ENCODE data around the gene CHRNB1.

The CHRNB1 gene

DNA sequence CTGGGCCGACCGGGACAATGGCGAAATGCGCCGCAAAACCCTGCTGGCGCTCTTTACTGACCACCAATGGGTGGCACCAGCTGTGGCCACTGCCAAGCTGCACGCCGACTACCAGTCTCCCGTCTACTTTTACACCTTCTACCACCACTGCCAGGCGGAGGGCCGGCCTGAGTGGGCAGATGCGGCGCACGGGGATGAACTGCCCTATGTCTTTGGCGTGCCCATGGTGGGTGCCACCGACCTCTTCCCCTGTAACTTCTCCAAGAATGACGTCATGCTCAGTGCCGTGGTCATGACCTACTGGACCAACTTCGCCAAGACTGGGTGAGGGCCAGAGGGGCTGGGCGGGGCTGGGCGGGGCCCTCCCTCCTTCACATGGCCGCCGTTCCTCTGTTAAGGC, 29.1 kb upstream of the CHRNB1 start:
- DNase-seq = no peak

GRCh38 chr17:7416323-7416722, 28.5 kb upstream of the CHRNB1 start:
- DNase-seq = no peak

DNA sequence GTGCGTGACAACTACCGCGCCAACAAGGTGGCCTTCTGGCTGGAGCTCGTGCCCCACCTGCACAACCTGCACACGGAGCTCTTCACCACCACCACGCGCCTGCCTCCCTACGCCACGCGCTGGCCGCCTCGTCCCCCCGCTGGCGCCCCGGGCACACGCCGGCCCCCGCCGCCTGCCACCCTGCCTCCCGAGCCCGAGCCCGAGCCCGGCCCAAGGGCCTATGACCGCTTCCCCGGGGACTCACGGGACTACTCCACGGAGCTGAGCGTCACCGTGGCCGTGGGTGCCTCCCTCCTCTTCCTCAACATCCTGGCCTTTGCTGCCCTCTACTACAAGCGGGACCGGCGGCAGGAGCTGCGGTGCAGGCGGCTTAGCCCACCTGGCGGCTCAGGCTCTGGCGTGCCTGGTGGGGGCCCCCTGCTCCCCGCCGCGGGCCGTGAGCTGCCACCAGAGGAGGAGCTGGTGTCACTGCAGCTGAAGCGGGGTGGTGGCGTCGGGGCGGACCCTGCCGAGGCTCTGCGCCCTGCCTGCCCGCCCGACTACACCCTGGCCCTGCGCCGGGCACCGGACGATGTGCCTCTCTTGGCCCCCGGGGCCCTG, 27.7 kb upstream of the CHRNB1 start:
- no peak for DNase-seq

DNA sequence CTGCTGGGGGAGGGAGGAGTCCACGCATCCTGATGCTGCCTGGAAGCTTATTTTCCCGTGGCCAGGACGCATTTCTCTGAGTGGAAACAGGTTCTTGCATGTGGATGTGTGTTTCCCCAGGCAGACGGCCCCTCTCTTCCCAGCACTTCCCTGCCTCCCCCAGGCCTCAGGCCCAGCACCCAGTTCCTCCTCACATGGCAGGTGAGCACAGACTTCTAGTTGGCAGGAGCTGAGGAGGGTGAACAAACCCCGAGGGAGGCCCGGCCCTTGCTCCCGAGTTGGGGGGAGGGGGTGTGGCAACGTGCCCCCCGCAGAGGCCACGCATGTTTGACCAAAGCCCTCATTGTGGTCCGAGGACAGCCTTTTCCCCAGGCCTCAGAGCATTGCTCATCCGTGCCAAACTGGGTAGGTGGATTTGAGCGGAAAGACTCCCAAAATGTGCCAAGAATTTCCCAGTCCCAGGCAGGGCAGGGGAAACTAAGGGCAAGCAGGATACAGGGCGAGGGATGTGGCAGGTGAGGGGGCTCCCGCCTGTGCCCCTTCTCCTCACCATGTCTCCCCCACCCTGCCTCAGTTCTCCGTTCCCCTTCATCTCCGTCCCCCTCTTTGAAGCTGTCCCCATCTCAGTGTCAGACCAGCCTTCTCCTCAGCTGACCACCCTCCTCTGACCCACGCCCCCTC, 26.2 kb upstream of the CHRNB1 start:
- no peak for DNase-seq

GRCh38 chr17:7419819-7420610, 24.8 kb upstream of the CHRNB1 start, which contains the start of gene SPEM1:
SPEM1 (plus strand) TSS chr17:7420324; CDS start chr17:7420385, 61 bp downstream.
- DNase-seq = no peak

DNA sequence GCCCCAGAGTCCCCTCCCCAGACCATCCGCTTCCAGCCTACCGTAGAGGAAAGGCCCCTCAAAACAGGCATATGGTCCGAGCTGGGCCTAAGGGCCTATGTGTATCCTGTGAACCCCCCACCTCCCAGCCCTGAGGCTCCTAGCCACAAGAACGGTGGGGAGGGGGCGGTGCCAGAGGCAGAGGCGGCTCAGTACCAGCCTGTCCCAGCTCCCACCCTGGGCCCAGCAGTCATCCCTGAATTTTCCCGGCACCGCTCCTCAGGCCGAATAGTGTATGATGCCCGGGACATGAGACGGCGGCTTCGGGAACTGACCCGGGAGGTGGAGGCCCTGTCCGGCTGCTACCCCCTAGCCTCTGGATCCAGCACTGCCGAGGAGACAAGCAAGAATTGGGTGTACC, 23.7 kb upstream of the CHRNB1 start:
- DNase-seq = no peak

DNA sequence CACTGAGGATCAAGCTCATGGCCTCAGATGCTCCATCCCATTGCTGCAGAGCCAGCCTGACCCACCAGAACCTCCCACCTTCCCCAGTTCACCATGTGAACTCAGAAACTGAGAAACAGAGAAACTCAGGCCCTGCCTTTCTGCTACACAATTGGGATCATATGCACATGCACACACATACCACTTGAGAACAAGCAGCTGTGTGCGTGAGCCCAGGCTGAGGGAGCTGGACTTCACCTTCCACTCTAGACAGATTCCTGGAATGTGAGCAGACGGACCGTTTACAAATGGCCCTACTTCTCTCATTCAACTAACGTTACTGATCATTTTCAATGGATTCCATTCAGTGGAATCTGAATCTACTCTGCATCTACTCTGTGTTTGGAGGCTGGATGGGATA, 21.2 kb upstream of the CHRNB1 start:
- no peak for DNase-seq

DNA sequence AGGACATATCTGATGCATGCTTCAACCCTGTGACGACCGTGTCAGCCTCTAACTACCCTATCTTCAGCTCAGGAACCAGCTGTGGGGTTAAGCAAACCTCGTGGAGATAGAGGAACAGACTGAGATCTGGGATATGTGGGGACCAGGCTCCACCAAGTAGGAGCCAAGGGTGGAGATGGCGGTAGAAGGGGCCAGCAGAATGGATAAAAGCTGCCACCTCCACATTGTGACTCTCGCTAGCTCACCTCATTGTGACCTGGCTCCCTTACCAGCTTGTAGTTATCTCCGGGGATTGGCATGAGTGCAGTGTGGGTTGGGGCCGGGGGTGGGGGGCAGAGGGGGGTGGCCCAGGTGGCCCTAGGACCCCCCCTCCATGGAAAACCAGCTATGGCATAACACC, 19.5 kb upstream of the CHRNB1 start, which contains the start of gene SPEM2:
Gene SPEM2 (plus strand): TSS at position 301 of the 400 bp plus-strand sequence. CDS start 73 bp downstream, at position 374.
- no peak for DNase-seq

- no peak for DNase-seq
Measured at GRCh38 chr17:7425756-7426155, 19.1 kb upstream of the CHRNB1 start.

DNA sequence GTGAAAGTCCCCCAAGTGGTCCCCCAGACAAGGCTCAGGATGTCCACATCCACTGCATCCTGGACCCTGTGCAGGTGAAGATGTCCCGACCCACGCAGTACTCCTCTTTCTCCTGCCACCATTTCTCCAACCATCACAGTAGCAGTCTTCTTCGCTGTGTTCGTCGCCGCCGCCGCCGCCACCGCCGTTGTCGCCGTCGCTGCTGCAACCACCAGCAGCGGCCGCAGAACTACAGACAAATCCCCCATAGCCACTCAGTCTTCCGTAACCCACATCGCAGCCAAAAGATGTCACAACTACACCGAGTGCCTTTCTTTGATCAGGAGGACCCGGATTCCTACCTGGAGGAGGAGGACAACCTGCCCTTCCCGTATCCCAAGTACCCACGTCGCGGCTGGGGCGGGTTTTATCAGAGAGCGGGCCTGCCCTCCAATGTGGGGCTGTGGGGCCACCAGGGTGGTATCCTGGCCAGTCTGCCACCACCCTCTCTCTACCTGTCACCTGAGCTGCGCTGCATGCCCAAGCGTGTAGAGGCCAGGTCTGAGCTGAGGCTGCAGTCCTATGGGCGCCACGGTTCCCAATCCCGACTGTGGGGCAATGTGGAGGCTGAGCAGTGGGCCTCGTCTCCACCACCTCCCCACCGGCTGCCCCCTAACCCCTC, 18.5 kb upstream of the CHRNB1 start:
- no peak for DNase-seq

- no peak for DNase-seq
Measured at GRCh38 chr17:7426896-7427489, 17.9 kb upstream of the CHRNB1 start.

- no peak for DNase-seq
Measured at GRCh38 chr17:7427549-7427948, 17.3 kb upstream of the CHRNB1 start.

- DNase-seq = no peak
Measured at GRCh38 chr17:7428557-7428956, 16.3 kb upstream of the CHRNB1 start, which contains the start of gene SPEM3. SPEM3 (plus strand) TSS chr17:7428857; CDS start chr17:7428903, 46 bp downstream.

- DNase-seq = no peak
Measured at GRCh38 chr17:7429722-7430121, 15.1 kb upstream of the CHRNB1 start.

DNA sequence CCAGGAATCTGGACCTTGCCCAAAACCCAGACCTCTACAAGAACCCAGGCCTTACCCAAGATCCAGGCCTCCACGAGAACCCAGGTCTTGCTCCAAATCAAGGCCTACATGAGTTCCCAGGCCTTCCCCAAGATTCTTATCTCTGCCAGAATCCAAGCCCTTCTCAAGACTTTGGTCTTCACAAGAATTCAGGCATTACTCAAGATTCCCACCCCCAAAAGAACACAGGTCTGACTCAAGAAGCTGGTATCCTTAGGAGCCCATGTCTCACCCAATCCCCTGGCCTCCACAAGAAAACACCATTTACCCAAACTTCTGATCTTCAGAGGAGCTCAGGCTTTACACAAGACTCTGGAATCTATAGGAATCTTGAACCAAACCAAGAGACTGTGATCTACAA, 13.6 kb upstream of the CHRNB1 start:
- DNase-seq = no peak

DNA sequence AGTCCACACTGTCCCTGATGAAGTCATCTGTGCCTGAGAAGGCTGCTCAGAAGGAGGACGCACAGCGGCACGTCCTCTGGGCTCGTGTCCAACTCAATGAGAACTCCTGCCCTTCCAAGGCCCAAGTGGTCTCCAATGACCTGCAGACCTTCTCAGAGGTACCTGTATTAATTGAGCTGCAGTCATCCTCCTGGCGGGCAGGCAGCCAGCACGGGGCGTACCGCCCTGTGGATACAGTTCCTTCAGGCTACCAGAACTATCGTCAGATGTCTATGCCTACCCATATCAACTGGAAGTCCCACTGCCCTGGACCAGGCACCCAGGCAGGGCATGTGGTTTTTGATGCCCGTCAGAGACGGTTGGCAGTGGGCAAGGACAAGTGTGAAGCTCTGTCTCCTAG, 12.6 kb upstream of the CHRNB1 start:
- no peak for DNase-seq

GRCh38 chr17:7435676-7436555, 8.9 kb upstream of the CHRNB1 start:
- no peak for DNase-seq

DNA sequence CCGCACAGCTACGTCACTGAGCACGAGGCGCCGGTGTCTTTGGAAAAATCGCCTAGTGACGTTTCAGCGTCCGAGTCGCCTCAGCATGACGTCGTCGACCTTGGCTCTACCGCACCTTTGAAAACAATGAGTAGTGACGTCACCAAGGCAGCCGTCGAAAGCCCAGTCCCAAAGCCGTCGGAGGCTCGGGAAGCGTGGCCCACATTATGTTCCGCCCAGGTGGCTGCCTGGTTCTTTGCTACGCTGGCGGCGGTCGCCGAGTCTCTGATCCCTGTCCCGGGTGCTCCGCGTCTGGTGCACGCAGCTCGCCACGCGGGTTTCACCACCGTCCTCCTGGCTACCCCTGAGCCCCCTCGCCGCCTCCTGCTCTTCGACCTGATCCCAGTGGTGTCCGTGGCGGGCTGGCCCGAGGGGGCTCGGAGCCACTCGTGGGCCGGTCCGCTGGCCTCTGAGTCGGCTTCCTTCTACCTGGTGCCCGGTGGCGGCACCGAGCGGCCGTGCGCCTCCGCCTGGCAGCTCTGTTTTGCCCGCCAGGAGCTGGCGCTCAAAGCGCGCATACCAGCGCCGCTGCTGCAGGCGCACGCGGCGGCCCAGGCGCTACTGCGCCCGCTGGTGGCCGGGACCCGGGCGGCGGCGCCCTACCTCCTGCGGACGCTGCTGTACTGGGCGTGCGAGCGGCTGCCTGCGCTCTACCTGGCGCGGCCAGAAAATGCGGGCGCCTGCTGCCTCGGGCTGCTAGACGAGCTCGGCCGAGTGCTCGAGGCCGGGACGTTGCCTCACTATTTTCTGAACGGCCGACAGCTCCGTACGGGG, 8.1 kb upstream of the CHRNB1 start:
- DNase-seq = no peak

GRCh38 chr17:7437369-7437863, 7.4 kb upstream of the CHRNB1 start:
- no peak for DNase-seq

GRCh38 chr17:7437950-7438614, 6.8 kb upstream of the CHRNB1 start:
- no peak for DNase-seq
